Lower leg skin (tissue), 4 donors: ENCODE results near the gene MVD. TPM values are rescaled to one million over a fixed set of nuclear protein-coding genes. Genes with fewer than 3 reads are reported as not detected.

Source experiments
- DNase-seq, 2 donors: peaks; one replicate each; pipeline ENCODE4 v3.0.0-alpha.2; 2019; ENCODE audit warnings: low spot score in 2 of 2
- H3K4me3 ChIP-seq: fragments of 200-600 bp; sonication (generic); 2 replicates; pipeline ENCODE4 v1.5.1; 2017; ENCODE audit warnings: mild to moderate bottlenecking, low read depth; ENCODE audit not compliant: poor library complexity, severe bottlenecking
- POLR2A ChIP-seq, 2 donors: fragments of 450-650 bp; IDR thresholded peaks; one replicate each; pipeline ENCODE4 v1.6.1; 2016 to 2017; ENCODE audit warnings: antibody characterized with exemption in 2 of 2, mild to moderate bottlenecking in 1 of 2, moderate library complexity in 1 of 2
- WGBS, 2 donors: methylation state at CpG; one replicate each; pipeline ENCODE4 v1.1.5; 2018; 5-methylcytosine and 5-hydroxymethylcytosine counted together
- intact Hi-C: fragments of 100-400 bp; cut with DNase I; formaldehyde crosslinking; loops from one replicate; pipeline ENCODE4 v1.15.0; 2023; ENCODE audit warnings: low total_unique reads
- total RNA-seq, 4 donors: library from RNA; depleted of rRNA; stranded (reverse); fragments of >200 nt; gene quantifications; one replicate each; pipeline ENCODE4 v1.1.0, GENCODE V29; 2016
- TF ChIP-seq, protein P1 (sequence below), 3 donors: fragments of 450-650 bp; IDR thresholded peaks; one replicate each; pipeline ENCODE4 v1.5.1; 2016; ENCODE audit warnings: antibody characterized with exemption in 3 of 3, mild to moderate bottlenecking in 3 of 3, moderate library complexity in 2 of 3

The MVD gene
- total RNA-seq, 4 donors from 2014 or later: 40.2 to 93.5 (median 67.1) TPM

DNA sequence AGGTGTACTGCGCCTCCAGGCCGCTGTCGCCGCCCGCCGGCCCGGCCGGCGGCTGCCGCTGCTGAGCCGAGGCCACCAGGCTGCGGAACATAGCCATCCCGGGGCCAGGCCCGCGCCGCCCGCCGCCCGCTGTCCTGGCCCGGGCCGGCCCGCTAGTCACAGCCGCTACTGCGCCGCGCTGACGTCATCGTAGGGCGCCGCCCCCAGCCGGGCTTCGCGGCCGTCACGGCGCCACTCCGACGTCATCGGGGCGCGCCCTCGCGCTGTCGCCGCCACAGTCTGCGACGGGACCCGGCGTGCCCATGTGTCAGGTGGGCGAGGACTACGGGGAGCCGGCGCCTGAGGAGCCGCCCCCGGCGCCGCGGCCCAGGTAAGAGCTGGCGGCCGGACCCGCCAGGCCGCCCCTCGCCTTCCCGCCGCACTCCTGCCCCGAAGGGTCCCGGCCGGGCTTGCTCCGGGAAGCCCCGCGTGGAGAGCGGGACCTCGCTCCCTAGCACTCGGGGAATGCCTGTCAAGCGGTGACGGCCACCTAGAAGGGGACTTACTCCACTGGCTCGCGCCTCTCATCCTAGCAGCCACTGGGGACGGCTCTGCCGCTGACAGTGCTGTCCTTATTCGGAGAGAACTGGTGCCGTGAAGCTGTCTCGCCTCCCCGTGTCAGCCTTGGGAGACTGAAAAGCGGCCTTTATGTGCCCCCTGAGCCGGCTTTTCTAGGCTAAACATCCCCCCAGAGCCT is 43.5 kb upstream of the MVD start, which contains the start of the genes CTU2 and RNF166:
Gene CTU2 (plus strand): TSS at position 275 of the 736 bp plus-strand sequence. CDS start 28 bp downstream, at position 303.
Gene RNF166 (minus strand): TSS at position 180 of the 736 bp plus-strand sequence. CDS start 83 bp downstream, at position 97.
- 0% methylated on average over 5 to 7 of the region's 86 CpGs for WGBS, 2 donors
- intact Hi-C loops: no loop called here
- no peak for TF ChIP-seq POLR2A (IDR thresholded peaks at IDR 0.05)
- TF ChIP-seq, protein P1, sequence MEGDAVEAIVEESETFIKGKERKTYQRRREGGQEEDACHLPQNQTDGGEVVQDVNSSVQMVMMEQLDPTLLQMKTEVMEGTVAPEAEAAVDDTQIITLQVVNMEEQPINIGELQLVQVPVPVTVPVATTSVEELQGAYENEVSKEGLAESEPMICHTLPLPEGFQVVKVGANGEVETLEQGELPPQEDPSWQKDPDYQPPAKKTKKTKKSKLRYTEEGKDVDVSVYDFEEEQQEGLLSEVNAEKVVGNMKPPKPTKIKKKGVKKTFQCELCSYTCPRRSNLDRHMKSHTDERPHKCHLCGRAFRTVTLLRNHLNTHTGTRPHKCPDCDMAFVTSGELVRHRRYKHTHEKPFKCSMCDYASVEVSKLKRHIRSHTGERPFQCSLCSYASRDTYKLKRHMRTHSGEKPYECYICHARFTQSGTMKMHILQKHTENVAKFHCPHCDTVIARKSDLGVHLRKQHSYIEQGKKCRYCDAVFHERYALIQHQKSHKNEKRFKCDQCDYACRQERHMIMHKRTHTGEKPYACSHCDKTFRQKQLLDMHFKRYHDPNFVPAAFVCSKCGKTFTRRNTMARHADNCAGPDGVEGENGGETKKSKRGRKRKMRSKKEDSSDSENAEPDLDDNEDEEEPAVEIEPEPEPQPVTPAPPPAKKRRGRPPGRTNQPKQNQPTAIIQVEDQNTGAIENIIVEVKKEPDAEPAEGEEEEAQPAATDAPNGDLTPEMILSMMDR (IDR thresholded peaks at IDR 0.05): no peak
- peak within 1 kb of the TSS; percentile 80 for H3K4me3 ChIP-seq
- DNase-seq: peak; percentile 80 to 97

DNA sequence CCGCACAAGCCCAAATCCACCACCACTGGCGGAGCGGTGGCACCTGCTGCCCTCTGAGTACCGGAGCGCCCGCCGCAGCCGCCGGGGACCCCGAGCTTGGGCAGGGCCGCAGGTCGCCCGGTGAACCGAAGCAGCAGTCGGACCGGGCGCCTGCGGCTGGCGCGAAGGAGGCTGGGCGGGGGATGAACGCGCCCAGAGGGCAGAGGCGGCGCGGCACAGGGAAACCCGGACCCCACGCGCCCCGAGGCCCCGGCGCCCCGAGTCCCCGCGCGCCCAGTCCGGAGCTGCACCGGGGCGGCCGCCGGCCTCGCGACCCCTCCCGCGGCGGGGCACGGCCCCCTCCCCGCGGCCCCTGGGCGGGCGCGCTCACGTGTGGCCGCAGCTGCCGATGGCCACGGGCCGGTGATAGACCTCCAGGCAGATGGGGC is 42.9 kb upstream of the MVD start:
- intact Hi-C loops: no loop called here
- TF ChIP-seq POLR2A (IDR thresholded peaks at IDR 0.05): no peak
- TF ChIP-seq, protein P1 (IDR thresholded peaks at IDR 0.05): no peak
- no peak for DNase-seq
- 0 to 1% methylated on average over 10 to 43 of the region's 57 CpGs for WGBS, 2 donors
- peak overlapping the region; percentile 80 for H3K4me3 ChIP-seq

DNA sequence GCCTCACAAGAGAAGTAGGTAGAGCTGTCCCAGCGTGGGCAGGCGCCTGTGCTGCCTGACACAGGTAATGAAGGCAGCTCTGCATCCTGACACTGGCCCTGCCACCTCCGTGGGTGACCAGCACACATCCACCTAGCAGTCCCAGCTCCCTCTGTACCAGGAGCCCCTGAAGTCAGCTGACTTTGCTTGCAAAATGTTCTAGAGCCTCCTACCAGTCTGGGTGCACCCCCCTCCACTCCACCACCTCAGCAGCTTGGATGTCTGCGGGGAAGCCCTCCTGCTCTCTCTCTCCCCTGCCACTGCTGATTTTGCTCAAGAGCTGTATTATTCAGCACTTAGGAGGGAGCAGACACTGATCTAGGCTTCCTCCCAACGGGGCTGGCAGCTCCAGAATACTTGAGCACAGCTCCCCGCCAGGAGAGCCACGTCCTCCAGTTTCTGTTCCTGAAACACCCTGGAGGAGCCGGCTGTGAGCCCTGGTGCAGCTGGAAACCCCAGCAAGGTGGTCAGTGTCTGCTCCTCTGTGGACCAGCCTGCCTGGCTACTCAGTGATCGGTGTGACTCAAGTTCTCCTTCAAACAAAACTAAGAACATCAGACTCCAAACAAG is 42.3 kb upstream of the MVD start:
- peak overlapping the region; percentile 80 for H3K4me3 ChIP-seq
- intact Hi-C loops: no loop called here
- WGBS, 2 donors: 23 to 28% methylated on average over 9 of the region's 9 CpGs
- no peak for DNase-seq
- TF ChIP-seq POLR2A (IDR thresholded peaks at IDR 0.05): no peak
- TF ChIP-seq, protein P1 (IDR thresholded peaks at IDR 0.05): no peak

DNA sequence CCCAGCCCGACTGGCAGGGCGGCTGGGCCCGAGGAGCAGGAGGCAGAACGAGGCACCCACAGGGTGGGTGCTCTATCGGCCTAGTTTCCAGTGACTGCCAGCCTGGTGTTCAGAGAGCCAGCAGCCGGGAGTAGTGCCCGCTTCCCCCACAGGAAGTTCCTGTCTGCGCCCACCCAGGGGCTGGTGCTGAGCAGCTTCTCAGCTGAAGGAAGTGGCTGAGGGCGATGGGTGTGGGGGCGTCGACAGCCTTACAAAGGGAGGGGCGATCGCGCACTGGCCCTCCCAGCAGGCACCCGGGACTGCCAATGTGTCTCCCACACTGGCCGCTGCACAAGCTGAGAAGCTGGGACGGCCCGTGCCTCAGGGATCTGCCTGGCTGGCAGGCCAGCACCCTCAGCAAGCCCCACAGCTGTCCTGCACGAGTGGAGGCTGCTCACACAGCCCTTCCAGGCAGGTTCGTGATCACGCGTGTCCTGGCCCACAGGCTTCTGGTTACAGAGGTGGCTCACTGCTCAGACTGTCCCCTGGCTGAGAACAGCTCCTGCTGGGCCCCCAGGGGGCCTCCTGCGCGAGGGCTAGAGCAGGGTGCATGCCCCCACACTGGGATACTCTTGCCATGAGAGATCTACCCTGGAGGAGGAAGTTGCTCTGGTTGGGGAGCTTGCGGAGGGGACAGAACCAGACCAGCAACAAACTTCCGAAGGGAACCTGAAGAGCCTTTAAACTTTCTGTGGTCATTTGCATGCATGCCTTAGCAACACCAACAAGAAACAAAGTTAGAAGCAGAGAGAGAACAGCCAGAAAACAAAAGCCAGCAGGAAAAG is 40.8 kb upstream of the MVD start:
- intact Hi-C loops: no loop called here
- 48 to 61% methylated on average over 19 to 22 of the region's 26 CpGs for WGBS, 2 donors
- no peak for TF ChIP-seq POLR2A (IDR thresholded peaks at IDR 0.05)
- TF ChIP-seq, protein P1 (IDR thresholded peaks at IDR 0.05): no peak
- no peak overlapping the region for H3K4me3 ChIP-seq
- no peak for DNase-seq

DNA sequence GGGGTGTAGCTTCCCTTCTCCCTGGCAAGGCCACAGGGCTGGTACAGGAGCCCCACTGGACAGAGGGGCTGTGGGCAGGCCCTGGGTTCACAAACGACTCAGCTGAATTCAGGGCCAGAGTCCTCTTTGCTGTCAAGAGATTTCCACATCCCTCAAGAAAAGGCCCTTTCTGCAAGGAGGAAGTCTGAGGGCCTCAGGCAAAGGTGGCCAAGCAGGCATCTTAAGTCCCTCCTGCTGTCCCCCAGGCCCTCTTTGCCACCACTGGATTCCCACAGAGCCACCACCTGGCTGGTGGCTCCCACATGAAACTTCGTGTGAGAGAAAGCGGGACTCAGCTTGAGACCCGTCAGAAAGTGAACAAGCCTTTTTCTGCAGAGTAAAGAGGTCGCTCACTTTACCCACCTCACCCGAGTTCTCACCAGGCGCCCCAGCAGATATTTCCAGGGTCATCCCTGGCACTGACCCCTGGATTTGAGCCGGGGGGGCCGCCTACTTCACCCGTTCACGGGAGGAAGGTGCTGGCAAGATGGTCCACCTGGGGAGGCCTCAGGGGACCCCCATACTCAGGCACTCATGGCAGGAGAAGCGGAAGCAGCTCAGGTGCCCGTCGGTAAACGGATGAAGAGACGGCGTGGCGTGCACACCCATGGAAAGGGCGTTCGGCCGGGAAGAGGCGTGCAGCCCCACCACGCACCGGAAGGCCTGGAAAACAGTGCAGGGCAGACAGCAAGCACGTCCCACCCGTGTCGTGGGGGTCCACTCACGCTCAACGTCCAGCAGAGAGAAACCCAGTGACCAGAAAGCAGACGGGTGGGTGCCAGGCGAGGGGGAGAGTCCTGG is 39.7 kb upstream of the MVD start:
- intact Hi-C loops: no loop called here
- no peak for DNase-seq
- WGBS, 2 donors: 81 to 82% methylated on average over 31 of the region's 31 CpGs
- TF ChIP-seq, protein P1 (IDR thresholded peaks at IDR 0.05): no peak
- no peak for TF ChIP-seq POLR2A (IDR thresholded peaks at IDR 0.05)
- no peak overlapping the region for H3K4me3 ChIP-seq
